HepG2 (cell line): ENCODE measurements around the gene ANKLE1. TPM values are rescaled to one million over a fixed set of nuclear protein-coding genes. Genes with fewer than 3 reads are reported as not detected.
A peak's percentile ranks its signal among the peaks of the same experiment; 100 is the strongest.

Experiments used
- BHLHE40 ChIP-seq: IDR thresholded peaks from 2 replicates; pipeline ENCODE4 v1.6.1; 2011; ENCODE audit warnings: low read length, improper control_type of control experiment
- ESRRA ChIP-seq: sonication (generic); formaldehyde crosslinking; IDR thresholded peaks from 2 replicates; pipeline ENCODE4 v1.5.1; 2020; ENCODE audit warnings: mild to moderate bottlenecking, low read depth, missing genetic modification reagents
- ETV6 ChIP-seq: sonication (generic); formaldehyde crosslinking; conservative IDR thresholded peaks from 2 replicates; pipeline ENCODE4 v1.4.0; 2020; ENCODE audit warnings: missing genetic modification reagents
- FOXC1 ChIP-seq: sonication (generic); formaldehyde crosslinking; IDR thresholded peaks from 2 replicates; pipeline ENCODE4 v1.8.0; 2022; ENCODE audit warnings: mild to moderate bottlenecking, missing genetic modification reagents, borderline replicate concordance
- FOXK1 ChIP-seq: sonication (generic); formaldehyde crosslinking; IDR thresholded peaks from 2 replicates; pipeline ENCODE4 v1.4.0; 2020; ENCODE audit warnings: low read depth, missing genetic modification reagents, borderline replicate concordance
- GATAD2A ChIP-seq: IDR thresholded peaks from 2 replicates; pipeline ENCODE4 v1.6.1; 2016
- GMEB1 ChIP-seq: sonication (generic); formaldehyde crosslinking; IDR thresholded peaks from 2 replicates; pipeline ENCODE4 v1.5.1; 2020; ENCODE audit warnings: missing genetic modification reagents, mild to moderate bottlenecking, borderline replicate concordance
- HES4 ChIP-seq: sonication (generic); formaldehyde crosslinking; IDR thresholded peaks from 2 replicates; pipeline ENCODE4 v1.9.0; 2021; ENCODE audit warnings: mild to moderate bottlenecking, missing genetic modification reagents, borderline replicate concordance
- JUN ChIP-seq: sonication (generic); formaldehyde crosslinking; IDR thresholded peaks from 2 replicates; pipeline ENCODE4 v1.4.0; 2020; ENCODE audit warnings: mild to moderate bottlenecking, missing genetic modification reagents
- MTERF4 ChIP-seq: sonication (generic); formaldehyde crosslinking; IDR thresholded peaks from 2 replicates; pipeline ENCODE4 v1.8.0; 2023; ENCODE audit warnings: mild to moderate bottlenecking, missing genetic modification reagents
- NPAS2 ChIP-seq: sonication (generic); formaldehyde crosslinking; IDR thresholded peaks from 2 replicates; pipeline ENCODE4 v1.8.0; 2022; ENCODE audit warnings: mild to moderate bottlenecking, missing genetic modification reagents, borderline replicate concordance
- SIN3B ChIP-seq: fragments of 150-350 bp; IDR thresholded peaks from 2 replicates; pipeline ENCODE4 v1.6.1; 2014; ENCODE audit warnings: low read length
- TEF ChIP-seq: sonication (generic); formaldehyde crosslinking; IDR thresholded peaks from 2 replicates; pipeline ENCODE4 v1.5.0; 2020; ENCODE audit warnings: missing genetic modification reagents
- TRIM22 ChIP-seq: fragments of 450-650 bp; IDR thresholded peaks from 2 replicates; pipeline ENCODE4 v1.6.1; 2017
- TRIM24 ChIP-seq: sonication (generic); formaldehyde crosslinking; IDR thresholded peaks from 2 replicates; pipeline ENCODE4 v1.8.0; 2022; ENCODE audit warnings: mild to moderate bottlenecking, missing genetic modification reagents
- ZBTB4 ChIP-seq: sonication (generic); formaldehyde crosslinking; IDR thresholded peaks from 2 replicates; pipeline ENCODE4 v1.4.0; 2020; ENCODE audit warnings: missing genetic modification reagents, mild to moderate bottlenecking, borderline replicate concordance
- ZEB1 ChIP-seq: IDR thresholded peaks from 2 replicates; pipeline ENCODE4 v1.6.1; 2012; ENCODE audit warnings: mild to moderate bottlenecking, low read depth, inconsistent platforms; ENCODE audit not compliant: insufficient replicate concordance
- ZNF143 ChIP-seq: sonication (generic); formaldehyde crosslinking; IDR thresholded peaks from 2 replicates; pipeline ENCODE4 v1.4.0; 2020; ENCODE audit warnings: missing genetic modification reagents
- ZNF33A ChIP-seq: sonication (generic); formaldehyde crosslinking; IDR thresholded peaks from 2 replicates; pipeline ENCODE4 v1.5.1; 2020; ENCODE audit warnings: missing genetic modification reagents, mild to moderate bottlenecking, moderate library complexity, borderline replicate concordance
- ZNF557 ChIP-seq: sonication (generic); formaldehyde crosslinking; IDR thresholded peaks from 2 replicates; pipeline ENCODE4 v1.4.0; 2020; ENCODE audit warnings: missing genetic modification reagents
- ZNF674 ChIP-seq: sonication (generic); formaldehyde crosslinking; IDR thresholded peaks from 2 replicates; pipeline ENCODE4 v1.5.0; 2020; ENCODE audit warnings: low read depth, mild to moderate bottlenecking, missing genetic modification reagents
- ZNF772 ChIP-seq: sonication (generic); formaldehyde crosslinking; IDR thresholded peaks from 2 replicates; pipeline ENCODE4 v1.5.0; 2020; ENCODE audit warnings: mild to moderate bottlenecking, missing genetic modification reagents
- ZNF841 ChIP-seq: sonication (generic); formaldehyde crosslinking; IDR thresholded peaks from 2 replicates; pipeline ENCODE4 v1.8.1; 2023; ENCODE audit warnings: missing genetic modification reagents, borderline replicate concordance
- polyA plus RNA-seq, 8 experiments: library from polyadenylated mRNA; depleted of rRNA in 3 of 8; stranded (reverse) in 7 of 8; unstranded in 1 of 8; fragments of >200 nt; fragmentation: Illumina TruSeq in 4 of 8; extraction: Trizol in 4 of 8; gene quantifications; 2 replicates each; pipeline versions ENCODE4 v1.2.1 to v1.2.3, GENCODE V29; 2011 to 2016; ENCODE audit warnings: low read depth in 4 of 8, missing spikeins in 1 of 8, mixed read lengths in 1 of 8; ENCODE audit not compliant: insufficient read depth in 1 of 8
- total RNA-seq, 5 experiments: library from RNA; depleted of rRNA; stranded (reverse); fragments of >200 nt; fragmentation: Illumina TruSeq; extraction: Trizol; gene quantifications; 2 replicates each; pipeline ENCODE4 v1.2.3, GENCODE V29; 2016; ENCODE audit warnings: low read depth in 1 of 5

The ANKLE1 gene
- total and polyA plus RNA-seq, 2 of the 13 experiments (the other 11 are each of a cell fraction or from before 2014, with no cell fraction given) = 0.69 to 1.5 TPM

- TF ChIP-seq ZBTB4 = no peak
- TF ChIP-seq MTERF4 (CRISPR knock-in tag) = no peak
- TF ChIP-seq TEF (CRISPR knock-in tag) = no peak
- no peak for TF ChIP-seq TRIM24 (CRISPR knock-in tag)
- no peak for TF ChIP-seq ZNF841 (CRISPR knock-in tag)
- no peak for TF ChIP-seq SIN3B
- peak; percentile 45; the same call in 1 of the 2 replicates for TF ChIP-seq ZNF143 (CRISPR knock-in tag)
- no peak for TF ChIP-seq TRIM22
- TF ChIP-seq ZEB1 = peak; percentile 65
- no peak for TF ChIP-seq HES4 (CRISPR knock-in tag)
- TF ChIP-seq ESRRA = peak; percentile 94
- no peak for TF ChIP-seq GMEB1
- no peak for TF ChIP-seq NPAS2 (CRISPR knock-in tag)
- TF ChIP-seq ZNF33A (CRISPR knock-in tag) = no peak
- TF ChIP-seq ZNF772 = no peak
- TF ChIP-seq JUN (CRISPR knock-in tag) = no peak
- no peak for TF ChIP-seq FOXC1 (CRISPR knock-in tag)
- no peak for TF ChIP-seq BHLHE40
- no peak for TF ChIP-seq ZNF557 (CRISPR knock-in tag)
- no peak for TF ChIP-seq ETV6 (CRISPR knock-in tag)
- peak; percentile 78 for TF ChIP-seq GATAD2A
- TF ChIP-seq ZNF674 = no peak
- TF ChIP-seq FOXK1 (CRISPR knock-in tag) = peak; percentile 77; the same call in 1 of the 2 replicates
Measured at GRCh38 chr19:17243830-17244617, 37.7 kb upstream of the ANKLE1 start (continued).
